ENCODE results near the gene PISD. TPM values are rescaled to one million over a fixed set of nuclear protein-coding genes. Genes with fewer than 3 reads are reported as not detected.

Gene PISD
- total RNA-seq, 2 experiments from 2014 or later: 21.5 to 51.9 TPM

DNA sequence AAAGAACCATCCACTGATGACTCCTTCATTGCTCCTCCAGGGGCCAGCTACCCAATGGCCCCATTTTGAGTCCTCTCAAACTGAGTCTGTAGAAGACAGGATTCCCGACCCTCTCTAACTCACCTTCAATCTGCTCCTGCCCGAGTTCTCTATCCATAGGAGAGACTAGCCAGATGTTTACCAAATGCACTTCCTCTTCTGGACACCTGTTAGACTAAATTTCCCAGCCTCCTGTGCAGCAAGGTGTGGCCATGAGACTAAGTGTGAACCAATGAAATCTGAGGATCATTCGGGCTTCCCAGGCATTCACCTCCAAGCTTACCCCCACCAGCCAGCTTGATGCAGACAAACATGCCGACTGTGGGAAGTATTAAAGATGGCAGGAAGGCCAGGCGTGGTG lies 7.6 kb downstream of the PISD start:
- POLR2A ChIA-PET: interaction anchor here (0.8 to 1.4 kb wide), 3 partner anchors 8 to 96 kb away, joined by 3 to 5 read pairs (median 3); partner anchors contain the start of genes PISD and PRR14L

DNA sequence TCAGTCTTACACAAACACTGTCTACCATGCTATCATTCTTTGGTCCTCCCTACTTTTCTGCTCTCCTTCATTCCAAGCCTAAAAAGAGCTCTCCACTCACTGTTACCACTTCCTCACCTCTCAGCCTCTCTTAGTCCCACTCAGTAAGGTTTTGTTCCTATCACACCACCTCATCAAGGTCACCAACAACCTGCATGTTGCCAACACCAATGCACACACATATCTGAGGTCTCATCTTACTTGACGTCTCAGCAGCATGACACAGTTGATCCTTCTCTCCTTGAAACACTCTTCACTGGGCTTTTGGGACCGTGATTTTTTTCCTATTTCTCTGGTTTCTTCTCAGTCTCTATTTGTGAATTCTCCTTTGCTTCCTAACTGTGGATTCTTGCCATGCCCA lies 8.1 kb downstream of the PISD start:
- Histone ChIP-seq H2AFZ (ENCODE audit: low read length) (no peak overlapping the region), H3K79me2 (ENCODE audit: insufficient read depth, low read depth, low read length) (peaks cover 54% of the 10 kb centered on the region), H3K9me2 (ENCODE audit: insufficient read depth, low read length) (no peaks in the 10 kb centered on the region), H3K36me3 (ENCODE audit: insufficient read depth, low read length) (peaks cover 18% of the 10 kb centered on the region), H3K4me1 (ENCODE audit: insufficient read depth, low read length, poor library complexity, severe bottlenecking) (peaks cover 38% of the 10 kb centered on the region), H3K4me3 (ENCODE audit: low read depth, low read length, poor library complexity, severe bottlenecking) (no peak overlapping the region), H4K20me1 (ENCODE audit: insufficient read depth, low read length) (peaks cover 6% of the 10 kb centered on the region; the same call in 1 of the 2 replicates), H3K27ac (ENCODE audit: low read depth, low read length, poor library complexity, severe bottlenecking) (no peak overlapping the region), H3K4me2 (ENCODE audit: low read length) (peak overlapping the region; percentile 31), H3K9me3 (ENCODE audit: low read length) (no peaks in the 10 kb centered on the region)
- ChIA-PET POLR2A (interaction anchor here (0.7 to 1.4 kb wide), 5 partner anchors 9 to 441 kb away, joined by 3 to 5 read pairs (median 3); partner anchors contain the start of genes PISD and PRR14L), CTCF (ENCODE audit: unreplicated experiment) (no interaction called here)
- DNase-seq (ENCODE audit: low spot score): no peak
- no TSS peak for BruUV-seq (replicated peaks)
- TF ChIP-seq EZH2phosphoT487 (IDR thresholded peaks at IDR 0.05; ENCODE audit: borderline replicate concordance, low read depth, low read length): no peak
- TF ChIP-seq, protein P1, sequence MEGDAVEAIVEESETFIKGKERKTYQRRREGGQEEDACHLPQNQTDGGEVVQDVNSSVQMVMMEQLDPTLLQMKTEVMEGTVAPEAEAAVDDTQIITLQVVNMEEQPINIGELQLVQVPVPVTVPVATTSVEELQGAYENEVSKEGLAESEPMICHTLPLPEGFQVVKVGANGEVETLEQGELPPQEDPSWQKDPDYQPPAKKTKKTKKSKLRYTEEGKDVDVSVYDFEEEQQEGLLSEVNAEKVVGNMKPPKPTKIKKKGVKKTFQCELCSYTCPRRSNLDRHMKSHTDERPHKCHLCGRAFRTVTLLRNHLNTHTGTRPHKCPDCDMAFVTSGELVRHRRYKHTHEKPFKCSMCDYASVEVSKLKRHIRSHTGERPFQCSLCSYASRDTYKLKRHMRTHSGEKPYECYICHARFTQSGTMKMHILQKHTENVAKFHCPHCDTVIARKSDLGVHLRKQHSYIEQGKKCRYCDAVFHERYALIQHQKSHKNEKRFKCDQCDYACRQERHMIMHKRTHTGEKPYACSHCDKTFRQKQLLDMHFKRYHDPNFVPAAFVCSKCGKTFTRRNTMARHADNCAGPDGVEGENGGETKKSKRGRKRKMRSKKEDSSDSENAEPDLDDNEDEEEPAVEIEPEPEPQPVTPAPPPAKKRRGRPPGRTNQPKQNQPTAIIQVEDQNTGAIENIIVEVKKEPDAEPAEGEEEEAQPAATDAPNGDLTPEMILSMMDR (conservative IDR thresholded peaks at IDR 0.05; ENCODE audit: low read length): no peak
- intact Hi-C loops (cut with micrococcal nuclease; ENCODE audit: unreplicated experiment): no loop called here

More for the DNA sequence above, 7.6 kb downstream of the PISD start:
- Histone ChIP-seq H3K79me2 (ENCODE audit: insufficient read depth, low read depth, low read length) (peaks cover 59% of the 10 kb centered on the region), H3K9me3 (ENCODE audit: low read length) (no peaks in the 10 kb centered on the region), H3K4me2 (ENCODE audit: low read length) (peak overlapping the region; percentile 31), H3K4me1 (ENCODE audit: insufficient read depth, low read length, poor library complexity, severe bottlenecking) (peaks cover 38% of the 10 kb centered on the region), H3K27ac (ENCODE audit: low read depth, low read length, poor library complexity, severe bottlenecking) (no peak overlapping the region), H4K20me1 (ENCODE audit: insufficient read depth, low read length) (peaks cover 6% of the 10 kb centered on the region; the same call in 1 of the 2 replicates), H2AFZ (ENCODE audit: low read length) (no peak overlapping the region), H3K36me3 (ENCODE audit: insufficient read depth, low read length) (peaks cover 15% of the 10 kb centered on the region), H3K9me2 (ENCODE audit: insufficient read depth, low read length) (no peaks in the 10 kb centered on the region), H3K4me3 (ENCODE audit: low read depth, low read length, poor library complexity, severe bottlenecking) (no peak overlapping the region)
- BruUV-seq (replicated peaks): no TSS peak
- no peak for DNase-seq (ENCODE audit: low spot score)
- no peak for TF ChIP-seq EZH2phosphoT487 (IDR thresholded peaks at IDR 0.05; ENCODE audit: borderline replicate concordance, low read depth, low read length)
- TF ChIP-seq, protein P1 (conservative IDR thresholded peaks at IDR 0.05; ENCODE audit: low read length): no peak
- CTCF ChIA-PET (ENCODE audit: unreplicated experiment): no interaction called here
- intact Hi-C loops (cut with micrococcal nuclease; ENCODE audit: unreplicated experiment): no loop called here

DNA sequence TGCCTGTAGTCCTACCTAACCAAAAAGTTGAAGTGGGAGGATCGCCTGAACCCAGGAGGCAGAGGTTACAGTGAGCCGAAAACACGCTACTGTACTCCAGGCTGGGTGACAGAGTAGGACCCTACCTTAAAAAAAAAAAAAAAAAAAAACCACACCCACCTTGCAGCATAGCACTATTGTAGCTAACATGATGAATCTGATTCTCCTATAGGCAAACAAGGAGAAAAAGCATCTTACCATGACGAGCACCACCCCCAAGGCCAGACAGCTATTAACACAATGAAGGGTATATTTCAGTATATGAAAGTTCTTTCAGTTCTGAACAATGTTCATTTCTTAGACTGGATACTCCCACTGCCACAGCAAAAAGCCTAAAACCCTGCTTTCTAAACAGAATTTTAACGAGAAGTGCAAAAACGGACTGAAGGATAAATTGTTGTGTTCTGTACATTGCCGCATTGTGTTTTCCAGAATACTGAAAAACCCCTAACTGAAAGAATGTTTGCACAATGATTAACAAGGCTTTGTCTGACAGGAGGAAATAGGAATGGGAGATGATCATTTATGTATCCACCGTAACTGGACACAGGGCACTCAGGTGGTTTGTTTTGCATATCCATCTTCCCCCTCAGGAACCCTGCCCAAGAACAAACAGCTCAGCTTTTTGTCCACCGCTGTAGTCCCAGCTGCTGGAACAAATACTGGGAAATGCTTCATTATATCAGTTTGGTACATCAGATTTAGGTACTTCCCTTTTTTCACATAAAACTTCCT lies 8.9 kb downstream of the PISD start:
- TF ChIP-seq, protein P1 (conservative IDR thresholded peaks at IDR 0.05; ENCODE audit: low read length): no peak
- TF ChIP-seq EZH2phosphoT487 (IDR thresholded peaks at IDR 0.05; ENCODE audit: borderline replicate concordance, low read depth, low read length): no peak
- DNase-seq (ENCODE audit: low spot score): no peak
- no peak overlapping the region for H2AFZ ChIP-seq (ENCODE audit: low read length)
- no peaks in the 10 kb centered on the region for H3K9me2 ChIP-seq (ENCODE audit: insufficient read depth, low read length)
- H3K79me2 ChIP-seq (ENCODE audit: insufficient read depth, low read depth, low read length): peaks cover 48% of the 10 kb centered on the region
- ChIA-PET POLR2A (interaction anchor here (0.7 to 1.4 kb wide), 6 partner anchors 10 to 440 kb away, joined by 3 to 5 read pairs (median 4); partner anchors contain the start of genes PISD and PRR14L), CTCF (ENCODE audit: unreplicated experiment) (no interaction called here)
- H3K4me1 ChIP-seq (ENCODE audit: insufficient read depth, low read length, poor library complexity, severe bottlenecking): peaks cover 38% of the 10 kb centered on the region
- H3K4me3 ChIP-seq (ENCODE audit: low read depth, low read length, poor library complexity, severe bottlenecking): no peak overlapping the region
- H3K36me3 ChIP-seq (ENCODE audit: insufficient read depth, low read length): peaks cover 20% of the 10 kb centered on the region
- H3K4me2 ChIP-seq (ENCODE audit: low read length): peak overlapping the region; percentile 9; the same call in 1 of the 2 replicates
- H3K27ac ChIP-seq (ENCODE audit: low read depth, low read length, poor library complexity, severe bottlenecking): no peak overlapping the region
- BruUV-seq (replicated peaks): no TSS peak
- intact Hi-C loops (cut with micrococcal nuclease; ENCODE audit: unreplicated experiment): no loop called here
- no peaks in the 10 kb centered on the region for H3K9me3 ChIP-seq (ENCODE audit: low read length)
- H4K20me1 ChIP-seq (ENCODE audit: insufficient read depth, low read length): peaks cover 6% of the 10 kb centered on the region; the same call in 1 of the 2 replicates
